ENCODE data around the gene BLID.

DNA sequence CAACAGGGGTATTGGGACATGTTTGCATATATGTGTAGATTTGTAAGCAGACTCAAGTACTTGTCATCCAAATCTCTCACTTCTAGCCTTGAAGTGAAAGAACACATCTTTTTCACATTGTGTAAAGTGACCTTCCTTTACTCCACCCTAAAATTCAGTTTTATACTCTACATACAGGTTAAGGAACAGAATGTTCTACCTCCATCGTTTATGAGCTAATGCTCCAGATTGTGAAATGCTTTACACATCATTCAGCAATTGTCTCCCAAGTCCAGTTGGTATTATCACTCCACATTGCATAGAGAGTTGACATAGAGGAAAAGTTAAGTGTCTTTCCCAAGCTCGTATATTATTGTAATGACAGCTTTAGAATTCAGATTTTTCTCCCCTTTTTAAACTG lies 46.1 kb upstream of the BLID start:
- TF ChIP-seq, protein P1, sequence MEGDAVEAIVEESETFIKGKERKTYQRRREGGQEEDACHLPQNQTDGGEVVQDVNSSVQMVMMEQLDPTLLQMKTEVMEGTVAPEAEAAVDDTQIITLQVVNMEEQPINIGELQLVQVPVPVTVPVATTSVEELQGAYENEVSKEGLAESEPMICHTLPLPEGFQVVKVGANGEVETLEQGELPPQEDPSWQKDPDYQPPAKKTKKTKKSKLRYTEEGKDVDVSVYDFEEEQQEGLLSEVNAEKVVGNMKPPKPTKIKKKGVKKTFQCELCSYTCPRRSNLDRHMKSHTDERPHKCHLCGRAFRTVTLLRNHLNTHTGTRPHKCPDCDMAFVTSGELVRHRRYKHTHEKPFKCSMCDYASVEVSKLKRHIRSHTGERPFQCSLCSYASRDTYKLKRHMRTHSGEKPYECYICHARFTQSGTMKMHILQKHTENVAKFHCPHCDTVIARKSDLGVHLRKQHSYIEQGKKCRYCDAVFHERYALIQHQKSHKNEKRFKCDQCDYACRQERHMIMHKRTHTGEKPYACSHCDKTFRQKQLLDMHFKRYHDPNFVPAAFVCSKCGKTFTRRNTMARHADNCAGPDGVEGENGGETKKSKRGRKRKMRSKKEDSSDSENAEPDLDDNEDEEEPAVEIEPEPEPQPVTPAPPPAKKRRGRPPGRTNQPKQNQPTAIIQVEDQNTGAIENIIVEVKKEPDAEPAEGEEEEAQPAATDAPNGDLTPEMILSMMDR (IDR thresholded peaks at IDR 0.05) = no peak
- TF ChIP-seq EZH2 (IDR thresholded peaks at IDR 0.05) (no peak), EZH2phosphoT487 (IDR thresholded peaks at IDR 0.05) (no peak)
